ENCODE measurements around the gene POLG. TPM values are rescaled to one million over a fixed set of nuclear protein-coding genes. Genes with fewer than 3 reads are reported as not detected.

Gene POLG
- total RNA-seq, 1 donor from 2014 or later: 64.5 TPM

- no peak for TF ChIP-seq CTCF (IDR thresholded peaks at IDR 0.05; ENCODE audit: unreplicated experiment)
- Mint-ChIP-seq H3K9me3 (ENCODE audit: unreplicated experiment) (no peaks in the 10 kb centered on the region), H3K4me3 (ENCODE audit: unreplicated experiment) (no peak overlapping the region), H3K27ac (ENCODE audit: unreplicated experiment) (no peak overlapping the region), H3K36me3 (ENCODE audit: low read depth, unreplicated experiment) (peaks cover 12% of the 10 kb centered on the region), H3K27me3 (ENCODE audit: unreplicated experiment) (no peaks in the 10 kb centered on the region), H3K4me1 (ENCODE audit: unreplicated experiment) (no peaks in the 10 kb centered on the region)
- DNase-seq (ENCODE audit: low spot score): no peak
Observed at GRCh38 chr15:89303986-89304385, 30.6 kb downstream of the POLG start.

GRCh38 chr15:89301304-89302089, 33.1 kb downstream of the POLG start:
- H3K4me3 Mint-ChIP-seq (ENCODE audit: unreplicated experiment): no peak overlapping the region
- H3K27ac Mint-ChIP-seq (ENCODE audit: unreplicated experiment): no peak overlapping the region

GRCh38 chr15:89299896-89300295, 34.7 kb downstream of the POLG start:
- H3K27ac Mint-ChIP-seq (ENCODE audit: unreplicated experiment): no peak overlapping the region
- no peak overlapping the region for H3K4me3 Mint-ChIP-seq (ENCODE audit: unreplicated experiment)
- H3K36me3 Mint-ChIP-seq (ENCODE audit: low read depth, unreplicated experiment): peaks cover 22% of the 10 kb centered on the region
- H3K9me3 Mint-ChIP-seq (ENCODE audit: unreplicated experiment): no peaks in the 10 kb centered on the region
- peaks cover 2% of the 10 kb centered on the region for H3K27me3 Mint-ChIP-seq (ENCODE audit: unreplicated experiment)
- no peak for DNase-seq (ENCODE audit: low spot score)
- TF ChIP-seq CTCF (IDR thresholded peaks at IDR 0.05; ENCODE audit: unreplicated experiment): no peak
- H3K4me1 Mint-ChIP-seq (ENCODE audit: unreplicated experiment): no peaks in the 10 kb centered on the region

More at GRCh38 chr15:89301304-89302089, 33.1 kb downstream of the POLG start:
- Mint-ChIP-seq H3K36me3 (ENCODE audit: low read depth, unreplicated experiment) (peaks cover 16% of the 10 kb centered on the region), H3K27me3 (ENCODE audit: unreplicated experiment) (no peaks in the 10 kb centered on the region), H3K4me1 (ENCODE audit: unreplicated experiment) (no peaks in the 10 kb centered on the region), H3K9me3 (ENCODE audit: unreplicated experiment) (no peaks in the 10 kb centered on the region)
- DNase-seq (ENCODE audit: low spot score): no peak
- TF ChIP-seq CTCF (IDR thresholded peaks at IDR 0.05; ENCODE audit: unreplicated experiment): no peak

- no peak for DNase-seq (ENCODE audit: low spot score)
- no peak overlapping the region for H3K4me3 Mint-ChIP-seq (ENCODE audit: unreplicated experiment)
- peaks cover 2% of the 10 kb centered on the region for H3K27me3 Mint-ChIP-seq (ENCODE audit: unreplicated experiment)
- H3K36me3 Mint-ChIP-seq (ENCODE audit: low read depth, unreplicated experiment): peaks cover 12% of the 10 kb centered on the region
- no peak overlapping the region for H3K27ac Mint-ChIP-seq (ENCODE audit: unreplicated experiment)
- H3K9me3 Mint-ChIP-seq (ENCODE audit: unreplicated experiment): no peaks in the 10 kb centered on the region
- H3K4me1 Mint-ChIP-seq (ENCODE audit: unreplicated experiment): no peaks in the 10 kb centered on the region
- TF ChIP-seq CTCF (IDR thresholded peaks at IDR 0.05; ENCODE audit: unreplicated experiment): no peak
Observed at GRCh38 chr15:89293012-89293411, 41.6 kb downstream of the POLG start.

- H3K9me3 Mint-ChIP-seq (ENCODE audit: unreplicated experiment): no peaks in the 10 kb centered on the region
- no peak overlapping the region for H3K4me3 Mint-ChIP-seq (ENCODE audit: unreplicated experiment)
- H3K27me3 Mint-ChIP-seq (ENCODE audit: unreplicated experiment): peaks cover 2% of the 10 kb centered on the region
- no peak overlapping the region for H3K27ac Mint-ChIP-seq (ENCODE audit: unreplicated experiment)
- TF ChIP-seq CTCF (IDR thresholded peaks at IDR 0.05; ENCODE audit: unreplicated experiment): no peak
- no peak for DNase-seq (ENCODE audit: low spot score)
- H3K36me3 Mint-ChIP-seq (ENCODE audit: low read depth, unreplicated experiment): peaks cover 14% of the 10 kb centered on the region
- no peaks in the 10 kb centered on the region for H3K4me1 Mint-ChIP-seq (ENCODE audit: unreplicated experiment)
Observed at GRCh38 chr15:89291934-89292438, 42.6 kb downstream of the POLG start.

Data from endothelial cell (in vitro differentiated cells).